ENCODE measurements around the gene STAM. TPM values are rescaled to one million over a fixed set of nuclear protein-coding genes. Genes with fewer than 3 reads are reported as not detected.

STAM gene
- total and polyA plus RNA-seq, 9 of the 15 experiments (the other 6 are each of a cell fraction or from before 2014, with no cell fraction given), result 13.8 to 33.5 (median 26.4) TPM

- Histone ChIP-seq H3K4me2 (ENCODE audit: insufficient read depth, low read length) (no peak overlapping the region), H3K9me3 (replicated peaks; ENCODE audit: control insufficient read depth, insufficient read depth, low read depth, low read length) (no peaks in the 10 kb centered on the region), H3K27ac (ENCODE audit: extremely low read depth, low read depth, low read length) (no peak overlapping the region), H3K4me1 (replicated peaks in 1 of 2; ENCODE audit: control insufficient read depth in 2 of 2, insufficient read depth in 2 of 2, low read length in 2 of 2) (peaks cover 0 to 2% of the 10 kb centered on the region in 2 experiments; a peak in 2 of 5 replicates), H3K36me3 (ENCODE audit: control insufficient read depth, insufficient read depth, low read length) (no peaks in the 10 kb centered on the region), H3K27me3 (ENCODE audit: control insufficient read depth in 2 of 2, insufficient read depth in 2 of 2, low read length in 2 of 2) (no peaks in the 10 kb centered on the region), H3K4me3 (no peak overlapping the region), H3K79me2 (ENCODE audit: control insufficient read depth, insufficient read depth, low read length) (no peaks in the 10 kb centered on the region), H3K9me1 (ENCODE audit: control insufficient read depth, insufficient read depth, low read length) (no peaks in the 10 kb centered on the region), H2AFZ (ENCODE audit: low read depth, low read length) (no peak overlapping the region), H3K9ac (ENCODE audit: insufficient read depth in 1 of 2, low read depth in 2 of 2, low read length in 2 of 2) (no peak overlapping the region), H4K20me1 (replicated peaks; ENCODE audit: control insufficient read depth, insufficient read depth, low read length) (no peaks in the 10 kb centered on the region)
- FAIRE-seq (no peak), ATAC-seq (no peak), DNase-seq (ENCODE audit: extremely low read depth in 1 of 4, low spot score in 3 of 4) (no peak)
- in situ Hi-C loops (cut with MboI) (loop anchor here (5.0 to 25.0 kb wide), 6 partner anchors 133 to 775 kb away; no protein-coding TSS in a partner anchor), intact Hi-C loops (cut with micrococcal nuclease) (loop anchor here (10.0 kb wide), 2 partner anchors 235 to 485 kb away; no protein-coding TSS in a partner anchor)
- POLR2A ChIA-PET, result no interaction called here
- WGBS (ENCODE audit: insufficient coverage, low coverage, missing lambda C conversion rate), result 63% methylated on average over 13 of the region's 13 CpGs
- BruUV-seq (replicated peaks), result no TSS peak
- CTCF ChIA-PET (ENCODE audit: low intra/inter-chr PET ratio), result no interaction called here
- no peak for TF ChIP-seq SMAD4 (CRISPR knock-in tag; conservative IDR thresholded peaks at IDR 0.05)
- no peak for TF ChIP-seq HBP1 (CRISPR knock-in tag; IDR thresholded peaks at IDR 0.05)
- TF ChIP-seq NBN (IDR thresholded peaks at IDR 0.05; ENCODE audit: low read depth), result no peak
- no peak for TF ChIP-seq ETV5 (CRISPR knock-in tag; IDR thresholded peaks at IDR 0.05; ENCODE audit: low read depth)
- TF ChIP-seq EP400 (IDR thresholded peaks at IDR 0.05), result no peak
- TF ChIP-seq MBD1 (CRISPR knock-in tag; IDR thresholded peaks at IDR 0.05), result no peak
- TF ChIP-seq PHF21A (IDR thresholded peaks at IDR 0.05; ENCODE audit: borderline replicate concordance, low read depth), result no peak
- TF ChIP-seq DMBX1 (CRISPR knock-in tag; IDR thresholded peaks at IDR 0.05; ENCODE audit: borderline replicate concordance), result no peak
- no peak for TF ChIP-seq GTF2B (IDR thresholded peaks at IDR 0.05; ENCODE audit: extremely low read depth, insufficient read length)
- no peak for TF ChIP-seq ELK3 (CRISPR knock-in tag; IDR thresholded peaks at IDR 0.05)
- no peak for TF ChIP-seq CBX3 (IDR thresholded peaks at IDR 0.05; ENCODE audit: borderline replicate concordance in 1 of 2, low read length in 2 of 2)
- TF ChIP-seq SREBF1 (IDR thresholded peaks at IDR 0.05; ENCODE audit: borderline replicate concordance, low read depth, low read length), result no peak
- TF ChIP-seq ZNF324 (CRISPR knock-in tag; IDR thresholded peaks at IDR 0.05), result no peak
- TF ChIP-seq SIRT6 (IDR thresholded peaks at IDR 0.05; ENCODE audit: low read depth, low read length), result no peak
- no peak for TF ChIP-seq THAP7 (CRISPR knock-in tag; IDR thresholded peaks at IDR 0.05)
- TF ChIP-seq HIVEP1 (CRISPR knock-in tag; IDR thresholded peaks at IDR 0.05), result no peak
- no peak for TF ChIP-seq IRF2 (CRISPR knock-in tag; IDR thresholded peaks at IDR 0.05)
- TF ChIP-seq GABPA (tag; conservative IDR thresholded peaks at IDR 0.05; ENCODE audit: low read depth), result no peak
Measured at GRCh38 chr10:17609523-17610079, 34.4 kb upstream of the STAM start.
